Trophoblast cell (in vitro differentiated cells and primary cell): ENCODE data around the gene RFX2.

Experiments used
- DNase-seq, 2 donors: peaks; one replicate each; pipeline ENCODE4 v3.0.0-alpha.2; 2016
- H2AFZ ChIP-seq: 2 replicates; pipeline ENCODE4 v1.6.1; 2013; ENCODE audit warnings: low read length, moderate library complexity, mild to moderate bottlenecking; ENCODE audit not compliant: insufficient read depth, poor library complexity
- H2AK5ac ChIP-seq: 2 replicates; pipeline ENCODE4 v1.6.1; 2013; ENCODE audit warnings: mild to moderate bottlenecking, low read length
- H2BK120ac ChIP-seq: 2 replicates; pipeline ENCODE4 v1.6.1; 2013; ENCODE audit warnings: low read length, mild to moderate bottlenecking, moderate library complexity; ENCODE audit not compliant: insufficient read depth, poor library complexity
- H2BK12ac ChIP-seq: 2 replicates; pipeline ENCODE4 v1.6.1; 2013; ENCODE audit warnings: mild to moderate bottlenecking, low read length, moderate library complexity
- H2BK5ac ChIP-seq: 2 replicates; pipeline ENCODE4 v1.6.1; 2013; ENCODE audit warnings: low read length, low read depth, moderate library complexity, mild to moderate bottlenecking; ENCODE audit not compliant: poor library complexity
- H3K14ac ChIP-seq: 2 replicates; pipeline ENCODE4 v1.6.1; 2013; ENCODE audit warnings: mild to moderate bottlenecking, low read length
- H3K18ac ChIP-seq: 2 replicates; pipeline ENCODE4 v1.6.1; 2013; ENCODE audit warnings: mild to moderate bottlenecking, low read length
- H3K23ac ChIP-seq: 2 replicates; pipeline ENCODE4 v1.6.1; 2013; ENCODE audit warnings: low read length
- H3K27ac ChIP-seq: 2 replicates; pipeline ENCODE4 v1.5.1; 2013; ENCODE audit warnings: low read depth, mild to moderate bottlenecking, inconsistent platforms, low read length, moderate library complexity
- H3K27me3 ChIP-seq: 2 replicates; pipeline ENCODE4 v1.6.1; 2013; ENCODE audit warnings: inconsistent platforms, mild to moderate bottlenecking, low read length, moderate library complexity; ENCODE audit not compliant: insufficient read depth
- H3K36me3 ChIP-seq, 2 experiments: 1 replicate in 1 of 2; 2 replicates in 1 of 2; pipeline ENCODE4 v1.6.1; 2013; ENCODE audit warnings: low read length in 2 of 2, mild to moderate bottlenecking in 2 of 2, moderate library complexity in 1 of 2; ENCODE audit not compliant: insufficient read depth in 2 of 2, control insufficient read depth in 1 of 2
- H3K4ac ChIP-seq: 2 replicates; pipeline ENCODE4 v1.6.1; 2013; ENCODE audit warnings: low read depth, mild to moderate bottlenecking, low read length, moderate library complexity
- H3K4me1 ChIP-seq, 2 experiments: 1 replicate in 1 of 2; 2 replicates in 1 of 2; pipeline ENCODE4 v1.6.1; 2013; ENCODE audit warnings: low read length in 2 of 2, mild to moderate bottlenecking in 2 of 2, moderate library complexity in 1 of 2; ENCODE audit not compliant: insufficient read depth in 2 of 2, control insufficient read depth in 1 of 2
- H3K4me2 ChIP-seq: 2 replicates; pipeline ENCODE4 v1.6.1; 2013; ENCODE audit warnings: inconsistent platforms, mild to moderate bottlenecking, low read length, moderate library complexity
- H3K4me3 ChIP-seq: 2 replicates; pipeline ENCODE4 v1.5.1; 2013; ENCODE audit warnings: mild to moderate bottlenecking, low read depth, low read length, inconsistent platforms
- H3K79me1 ChIP-seq: one replicate; pipeline ENCODE4 v1.6.1; 2013; ENCODE audit warnings: low read length
- H3K79me2 ChIP-seq: 2 replicates; pipeline ENCODE4 v1.6.1; 2013; ENCODE audit warnings: low read length, mild to moderate bottlenecking; ENCODE audit not compliant: control insufficient read depth, insufficient read depth, poor library complexity
- H3K9ac ChIP-seq: 2 replicates; pipeline ENCODE4 v1.6.1; 2013; ENCODE audit warnings: mild to moderate bottlenecking, low read length
- H3K9me3 ChIP-seq: 2 replicates; pipeline ENCODE4 v1.6.1; 2013; ENCODE audit warnings: low read depth, mild to moderate bottlenecking, control low read depth, inconsistent platforms, low read length; ENCODE audit not compliant: insufficient read depth
- H4K12ac ChIP-seq: 2 replicates; pipeline ENCODE4 v1.6.1; 2013; ENCODE audit warnings: low read depth, mild to moderate bottlenecking, low read length, moderate library complexity
- H4K8ac ChIP-seq: 2 replicates; pipeline ENCODE4 v1.6.1; 2013; ENCODE audit warnings: low read depth, mild to moderate bottlenecking, low read length, moderate library complexity
- H4K91ac ChIP-seq: one replicate; pipeline ENCODE4 v1.6.1; 2013; ENCODE audit warnings: low read depth, mild to moderate bottlenecking, low read length, moderate library complexity
- WGBS: extraction: QIAGEN DNeasy Blood & Tissue Kit; methylation state at CpG from one replicate; pipeline ENCODE4 v1.1.7; 2013; ENCODE audit warnings: missing lambda C conversion rate; ENCODE audit not compliant: insufficient read length, insufficient coverage; ENCODE audit errors: extremely low coverage; 5-methylcytosine and 5-hydroxymethylcytosine counted together

The RFX2 gene

DNA sequence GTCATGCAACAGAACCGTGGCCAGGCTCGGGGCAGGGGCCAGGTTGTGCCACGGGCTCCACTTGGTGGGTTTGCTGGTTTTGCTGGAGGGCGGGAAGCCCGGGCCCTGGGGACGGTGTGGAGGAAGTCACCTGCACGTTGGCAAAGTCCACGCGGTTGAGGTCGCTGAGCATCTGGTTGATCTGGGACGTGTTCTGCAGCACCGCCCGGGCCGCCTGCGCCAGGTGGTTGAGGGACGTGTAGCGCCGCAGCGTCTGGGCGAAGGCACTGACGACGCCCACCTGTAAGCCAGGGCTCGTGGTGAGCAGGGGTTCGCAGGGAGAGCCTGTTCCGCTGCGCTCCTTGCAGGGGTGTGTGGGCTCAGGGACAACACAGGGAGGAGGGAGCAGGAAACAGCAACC is 107.7 kb downstream of the RFX2 start:
- Histone ChIP-seq H3K4me3 (no peak overlapping the region), H2BK12ac (no peak overlapping the region), H3K27ac (no peak overlapping the region), H2AFZ (no peak overlapping the region), H3K14ac (no peak overlapping the region), H3K4me1 (no peaks in the 10 kb centered on the region), H3K27me3 (no peaks in the 10 kb centered on the region), H3K36me3 (no peaks in the 10 kb centered on the region), H3K18ac (no peak overlapping the region), H3K79me2 (no peaks in the 10 kb centered on the region), H3K23ac (no peak overlapping the region), H2BK120ac (no peak overlapping the region), H3K4ac (no peak overlapping the region), H4K8ac (no peak overlapping the region), H3K9me3 (peaks cover 3% of the 10 kb centered on the region), H3K4me2 (no peak overlapping the region), H3K79me1 (no peaks in the 10 kb centered on the region), H4K12ac (no peak overlapping the region), H2BK5ac (no peak overlapping the region), H3K9ac (no peak overlapping the region), H2AK5ac (no peak overlapping the region), H4K91ac (no peak overlapping the region)
- no CpG with 5 or more reads among the region's 26 CpGs for WGBS
- no peak for DNase-seq

DNA sequence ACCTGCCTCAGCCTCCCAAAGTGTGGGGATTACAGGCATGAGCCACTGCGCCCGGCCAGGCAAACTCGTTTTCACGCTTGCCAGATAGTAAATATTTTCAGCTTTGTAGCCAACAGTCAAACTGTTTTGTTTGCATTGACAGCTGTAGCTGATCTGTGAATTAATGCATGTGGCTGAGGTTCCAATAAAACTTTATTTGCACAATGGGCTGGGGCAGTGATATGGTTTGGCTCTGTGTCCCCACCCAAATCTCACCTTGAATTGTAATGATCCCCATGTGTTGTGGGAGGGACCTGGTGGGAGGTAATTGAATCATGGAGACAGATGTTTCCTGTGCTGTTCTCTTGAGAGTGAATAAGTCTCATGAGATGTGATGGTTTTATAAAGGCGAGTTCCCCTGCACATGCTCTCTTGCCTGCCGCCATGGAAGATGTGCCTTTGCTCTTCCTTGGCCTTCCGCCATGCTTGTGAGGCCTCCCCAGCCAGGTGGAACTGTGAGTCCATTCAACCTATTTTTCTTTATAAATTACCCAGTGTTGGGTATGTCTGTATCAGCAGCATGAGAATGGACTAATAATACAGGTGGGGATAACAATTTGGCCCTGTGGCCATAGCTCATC is 110.0 kb downstream of the RFX2 start:
- Histone ChIP-seq H4K12ac (no peak overlapping the region), H3K14ac (no peak overlapping the region), H3K4me3 (no peak overlapping the region), H3K23ac (no peak overlapping the region), H2BK5ac (no peak overlapping the region), H3K4me1 (no peaks in the 10 kb centered on the region), H3K18ac (no peak overlapping the region), H3K9ac (no peak overlapping the region), H3K9me3 (peaks cover 3% of the 10 kb centered on the region), H4K8ac (no peak overlapping the region), H3K27ac (no peak overlapping the region), H3K79me2 (no peaks in the 10 kb centered on the region), H3K27me3 (no peaks in the 10 kb centered on the region), H3K79me1 (no peaks in the 10 kb centered on the region), H4K91ac (no peak overlapping the region), H2AK5ac (no peak overlapping the region), H3K4me2 (no peak overlapping the region), H3K4ac (no peak overlapping the region), H2BK12ac (no peak overlapping the region), H2BK120ac (no peak overlapping the region), H3K36me3 (no peaks in the 10 kb centered on the region), H2AFZ (no peak overlapping the region)
- DNase-seq: no peak
- WGBS: no CpG with 5 or more reads among the region's 7 CpGs

DNA sequence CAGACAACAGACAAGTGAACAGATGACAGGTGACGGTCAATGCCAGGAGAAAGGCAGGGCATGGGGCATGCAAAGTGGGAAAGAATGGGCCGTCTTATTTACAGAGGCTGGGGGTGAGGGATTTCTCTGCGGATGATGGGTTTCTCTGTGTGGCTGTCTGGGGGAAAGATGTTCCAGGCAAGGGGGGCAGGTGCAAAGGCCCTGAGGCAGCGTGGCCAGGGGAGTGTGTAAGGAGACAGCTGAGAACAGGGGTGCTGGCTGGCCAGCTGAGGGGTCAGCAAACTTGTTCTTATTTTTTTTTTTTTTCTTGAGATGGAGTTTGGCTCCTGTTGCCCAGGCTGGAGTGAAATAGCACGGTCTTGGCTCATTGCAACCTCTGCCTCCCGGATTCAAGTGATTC is 110.6 kb downstream of the RFX2 start:
- Histone ChIP-seq H3K9ac (no peak overlapping the region), H3K4me2 (no peak overlapping the region), H3K9me3 (peaks cover 3% of the 10 kb centered on the region), H3K27me3 (no peaks in the 10 kb centered on the region), H4K8ac (no peak overlapping the region), H3K4ac (no peak overlapping the region), H3K4me3 (no peak overlapping the region), H4K91ac (no peak overlapping the region), H2BK12ac (no peak overlapping the region), H3K18ac (no peak overlapping the region), H4K12ac (no peak overlapping the region), H3K79me1 (no peaks in the 10 kb centered on the region), H3K36me3 (no peaks in the 10 kb centered on the region), H2AK5ac (no peak overlapping the region), H3K4me1 (no peaks in the 10 kb centered on the region), H3K79me2 (no peaks in the 10 kb centered on the region), H2BK5ac (no peak overlapping the region), H2BK120ac (no peak overlapping the region), H3K14ac (no peak overlapping the region), H3K23ac (no peak overlapping the region), H2AFZ (no peak overlapping the region), H3K27ac (no peak overlapping the region)
- no peak for DNase-seq
- no CpG with 5 or more reads among the region's 6 CpGs for WGBS

DNA sequence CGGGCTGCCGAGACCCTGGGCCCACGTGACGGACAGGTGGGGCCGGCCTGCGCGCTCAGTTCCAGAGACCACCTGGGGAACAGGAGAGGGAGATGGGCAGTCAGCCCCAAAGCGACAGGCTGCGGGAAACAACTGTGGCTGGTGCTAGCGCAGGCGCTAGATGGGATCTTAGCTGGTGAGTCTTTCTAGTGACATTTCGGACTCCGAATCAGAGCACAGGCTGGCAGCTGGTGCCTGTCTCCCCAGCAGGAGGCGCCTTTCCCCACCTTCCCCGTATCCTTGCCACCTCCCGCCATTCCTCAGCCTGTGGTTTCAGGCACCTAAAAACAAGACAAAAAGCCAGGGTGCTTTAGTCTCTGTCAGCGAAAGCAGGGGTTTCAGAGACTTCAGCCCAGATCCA is 112.9 kb downstream of the RFX2 start:
- H3K18ac ChIP-seq: no peak overlapping the region
- no peak overlapping the region for H2BK12ac ChIP-seq
- H3K4me1 ChIP-seq: peaks cover 0 to 3% of the 10 kb centered on the region in 2 experiments
- no peaks in the 10 kb centered on the region for H3K27me3 ChIP-seq
- H4K91ac ChIP-seq: no peak overlapping the region
- DNase-seq: no peak
- no peak overlapping the region for H3K23ac ChIP-seq
- no peak overlapping the region for H3K27ac ChIP-seq
- H2BK5ac ChIP-seq: no peak overlapping the region
- peaks cover 3% of the 10 kb centered on the region for H3K9me3 ChIP-seq
- no peak overlapping the region for H3K9ac ChIP-seq
- no peak overlapping the region for H4K12ac ChIP-seq
- H3K4me2 ChIP-seq: no peak overlapping the region
- no peak overlapping the region for H2AFZ ChIP-seq
- no peaks in the 10 kb centered on the region for H3K79me2 ChIP-seq
- H2BK120ac ChIP-seq: no peak overlapping the region
- no peak overlapping the region for H2AK5ac ChIP-seq
- no CpG with 5 or more reads among the region's 17 CpGs for WGBS
- no peaks in the 10 kb centered on the region for H3K79me1 ChIP-seq
- H3K4me3 ChIP-seq: no peak overlapping the region
- H4K8ac ChIP-seq: no peak overlapping the region
- no peak overlapping the region for H3K4ac ChIP-seq
- H3K14ac ChIP-seq: no peak overlapping the region
- no peaks in the 10 kb centered on the region for H3K36me3 ChIP-seq
